T-helper 2 cell treated with Interferon-gamma antibody and Interleukin-4, amounts not matched to agents 100 ng/mL and 5 ng/mL, for 36 hours (primary cell): ENCODE measurements around the gene TSGA10IP. TPM values are rescaled to one million over a fixed set of nuclear protein-coding genes. Genes with fewer than 3 reads are reported as not detected.
"Not testable (repeated sequence)": the region's sequence is repeated elsewhere in the genome, so short reads cannot be mapped to it uniquely, and the experiment has no call there.

Experiments used
- intact Hi-C: fragments of 100-400 bp; cut with micrococcal nuclease; formaldehyde crosslinking; loops from one replicate; pipeline ENCODE4 v1.15.1; 2023
- total RNA-seq: library from RNA; stranded (reverse); gene quantifications from 2 replicates; pipeline ENCODE4 v1.2.3, GENCODE V29; 2022

TSGA10IP gene
- total RNA-seq, 1 donor from 2014 or later: not detected

DNA sequence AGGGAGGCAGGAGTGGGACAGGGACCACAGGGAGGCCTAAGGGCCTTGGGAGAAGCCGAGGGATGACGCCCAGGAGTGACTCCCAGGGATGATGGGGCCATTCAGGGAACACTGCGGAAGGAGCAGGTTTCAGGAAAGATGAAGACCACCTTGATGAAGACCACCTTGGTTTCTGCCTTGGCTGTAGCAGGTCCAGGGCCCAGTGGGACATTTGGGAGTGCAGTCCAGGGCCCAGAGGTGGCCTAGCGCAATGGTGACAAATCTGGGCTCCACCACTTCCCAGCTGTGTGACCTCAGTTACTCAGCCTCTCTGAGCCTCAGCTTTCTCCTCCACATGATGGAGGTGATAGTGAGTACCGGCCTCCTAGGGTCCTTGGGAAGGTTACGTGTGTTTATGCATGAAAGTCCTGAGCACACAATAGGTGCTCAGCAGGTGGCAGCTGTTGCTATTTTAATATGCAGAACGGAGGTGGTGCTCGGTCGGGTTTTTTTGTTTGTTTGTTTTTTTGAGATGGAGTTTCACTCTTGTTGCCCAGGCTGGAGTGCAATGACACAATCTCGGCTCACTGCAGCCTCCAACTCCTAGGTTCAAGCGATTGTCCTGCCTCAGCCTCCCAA, 770 bp downstream of the TSGA10IP start:
- intact Hi-C loops: no loop called here

DNA sequence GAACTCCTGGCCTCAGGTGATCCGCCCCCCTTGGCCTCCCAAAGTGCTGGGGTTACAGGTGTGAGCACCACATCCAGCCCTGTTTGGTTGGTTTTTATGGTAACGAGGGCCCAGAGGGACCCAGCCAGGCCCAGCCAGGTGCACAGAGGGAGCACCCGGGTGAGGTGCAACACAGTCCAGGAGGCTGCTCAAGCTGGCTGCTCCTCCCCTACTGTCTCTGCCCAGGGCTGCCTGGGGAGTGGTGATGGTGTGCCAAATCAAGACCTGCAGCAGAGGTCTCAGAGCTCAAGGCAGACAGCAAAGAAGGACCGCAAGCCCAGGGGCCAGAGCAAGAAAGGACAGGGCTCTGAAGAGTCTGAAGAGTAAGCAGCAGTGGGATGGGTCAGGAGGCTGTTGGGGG, 1.4 kb downstream of the TSGA10IP start:
- intact Hi-C loops: no loop called here

DNA sequence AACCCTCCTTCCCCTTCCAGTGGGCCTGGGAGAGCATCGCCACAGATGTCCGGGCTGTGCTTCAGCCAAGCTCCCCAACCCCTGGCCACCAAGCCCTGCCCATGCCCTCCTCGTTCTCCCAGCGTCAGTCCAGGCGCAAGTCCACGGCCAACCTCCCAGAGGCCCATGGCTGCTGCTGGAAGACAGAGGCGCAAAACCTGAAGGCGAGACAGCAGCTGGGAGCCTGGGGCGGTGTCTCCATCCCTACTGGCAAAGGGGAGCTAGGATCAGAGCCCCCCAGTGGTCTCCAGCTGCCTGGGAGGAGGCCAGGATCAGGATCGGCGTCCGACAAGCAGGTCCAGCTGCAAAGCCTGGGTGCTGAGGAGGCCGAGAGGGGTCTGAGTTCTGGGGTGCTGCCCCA, 1.9 kb downstream of the TSGA10IP start:
- intact Hi-C loops: no loop called here

DNA sequence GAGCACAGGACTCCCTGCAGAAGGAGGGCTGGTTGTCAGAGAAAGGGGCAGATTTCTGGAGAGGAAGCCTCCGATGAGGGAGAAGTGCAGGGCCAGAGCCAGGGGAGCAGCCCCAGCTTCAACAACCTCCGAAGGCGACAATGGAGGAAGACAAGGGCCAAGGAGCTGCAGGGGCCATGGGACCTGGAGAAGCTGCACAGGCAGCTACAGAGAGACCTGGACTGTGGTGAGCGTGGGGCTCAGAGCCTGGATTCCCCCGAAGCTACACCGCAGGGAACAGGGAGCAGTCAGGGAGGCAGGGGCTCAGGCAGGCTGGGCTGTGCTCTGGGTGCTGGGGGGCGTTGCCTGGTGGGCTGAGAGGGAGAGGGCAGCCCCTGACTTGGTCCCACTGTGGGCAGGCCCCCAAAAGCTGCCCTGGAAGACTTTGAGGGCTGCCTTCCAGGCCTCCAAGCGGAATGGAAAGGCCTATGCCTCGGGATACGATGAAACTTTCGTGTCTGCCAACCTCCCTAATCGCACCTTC, 2.4 kb downstream of the TSGA10IP start:
- intact Hi-C loops: no loop called here

DNA sequence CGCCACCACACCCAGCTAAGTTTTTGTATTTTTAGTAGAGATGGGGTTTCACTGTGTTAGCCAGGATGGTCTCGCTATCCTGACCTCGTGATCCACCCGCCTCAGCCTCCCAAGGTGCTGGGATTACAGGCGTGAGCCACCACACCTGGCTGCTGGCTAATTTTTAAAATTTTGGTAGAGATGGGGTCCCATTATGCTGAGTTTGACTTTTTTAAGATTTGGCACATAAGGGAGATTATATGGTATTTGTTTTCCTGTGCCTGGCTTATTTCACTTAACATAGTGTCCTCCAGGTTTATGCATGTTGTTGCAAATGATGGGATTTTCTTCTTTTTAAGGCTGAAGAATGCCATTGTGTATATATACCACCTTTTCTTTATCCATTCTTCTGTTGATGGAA, 5.4 kb downstream of the TSGA10IP start:
- intact Hi-C loops: not testable (repeated sequence)

DNA sequence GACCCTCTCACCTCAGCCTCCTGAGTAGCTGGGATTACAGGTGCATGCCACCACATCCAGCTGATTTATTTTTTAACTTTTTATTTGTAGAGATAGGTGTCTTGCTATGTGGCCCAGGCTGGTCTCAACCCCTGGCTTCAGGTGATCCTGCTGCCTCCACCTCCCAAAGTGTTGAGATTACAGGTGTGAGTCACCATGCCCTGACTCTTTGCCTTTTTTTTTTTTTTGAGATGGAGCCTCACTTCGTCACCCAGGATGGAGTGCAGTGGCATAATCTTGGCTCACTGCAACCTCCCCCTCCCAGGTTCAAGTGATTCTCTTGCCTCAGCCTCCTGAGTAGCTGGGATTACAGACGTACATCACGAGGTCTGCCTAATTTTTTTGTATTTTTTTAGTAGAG, 6.4 kb downstream of the TSGA10IP start:
- intact Hi-C loops: not testable (repeated sequence)

DNA sequence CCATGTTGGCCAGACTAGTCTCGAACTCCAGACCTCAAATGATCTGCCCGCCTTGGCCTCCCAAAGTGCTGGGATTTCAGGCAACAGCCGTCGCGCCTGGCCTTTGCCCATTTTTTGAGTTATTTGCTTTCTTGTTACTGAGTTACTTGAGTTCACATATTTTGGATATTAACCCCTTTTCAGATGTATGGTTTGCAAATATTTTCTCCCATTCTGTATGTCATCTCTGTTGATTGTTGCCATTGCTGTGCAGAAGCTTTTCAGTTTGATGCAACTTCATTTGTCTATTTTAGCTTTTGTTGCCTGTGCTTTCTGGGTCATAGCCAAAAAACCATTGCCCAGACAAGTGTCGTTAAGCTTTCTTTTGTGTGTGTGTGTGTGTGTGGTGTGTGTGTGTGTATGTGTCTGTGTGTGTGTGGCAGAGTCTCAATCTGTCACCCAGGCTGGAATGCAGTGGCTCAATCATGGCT, 6.8 kb downstream of the TSGA10IP start:
- intact Hi-C loops: no loop called here

DNA sequence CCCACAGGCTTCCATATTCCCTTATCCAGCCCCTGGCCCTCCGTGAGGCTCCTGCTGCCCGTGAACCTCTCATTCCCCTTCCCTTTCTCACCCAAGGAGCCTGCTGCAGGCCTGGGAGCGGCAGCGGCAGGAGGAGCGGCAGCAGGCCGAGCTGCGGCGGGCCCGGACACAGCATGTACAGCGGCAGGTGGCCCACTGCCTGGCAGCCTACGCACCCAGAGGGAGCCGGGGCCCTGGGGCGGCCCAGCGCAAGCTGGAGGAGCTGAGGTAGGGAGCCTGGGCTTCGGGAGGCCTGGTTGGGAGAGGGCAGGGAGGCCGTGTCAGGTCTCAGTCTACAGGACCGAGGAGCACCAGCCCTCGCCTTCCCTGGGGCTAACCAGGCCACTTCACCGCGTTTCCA, 8.2 kb downstream of the TSGA10IP start:
- intact Hi-C loops: no loop called here

DNA sequence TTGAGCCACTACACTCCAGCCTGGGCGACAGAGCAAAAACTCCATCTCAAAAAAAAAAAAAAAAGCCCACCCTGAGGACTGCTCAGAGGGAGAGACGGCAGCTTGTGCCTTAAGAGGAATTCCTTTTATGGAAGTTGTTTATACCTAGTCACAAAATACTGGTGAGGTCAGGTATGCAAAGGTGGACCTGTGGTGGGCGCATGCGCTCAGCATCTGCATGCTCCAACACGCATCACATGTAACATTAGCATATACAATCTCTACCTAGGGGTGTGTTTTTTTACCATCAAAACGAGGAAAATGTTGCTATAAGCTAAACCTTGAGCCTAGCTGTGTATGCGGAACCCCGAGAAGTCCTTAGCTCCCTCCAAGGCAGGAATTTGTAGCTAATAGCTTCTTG, 9.5 kb downstream of the TSGA10IP start:
- intact Hi-C loops: no loop called here

DNA sequence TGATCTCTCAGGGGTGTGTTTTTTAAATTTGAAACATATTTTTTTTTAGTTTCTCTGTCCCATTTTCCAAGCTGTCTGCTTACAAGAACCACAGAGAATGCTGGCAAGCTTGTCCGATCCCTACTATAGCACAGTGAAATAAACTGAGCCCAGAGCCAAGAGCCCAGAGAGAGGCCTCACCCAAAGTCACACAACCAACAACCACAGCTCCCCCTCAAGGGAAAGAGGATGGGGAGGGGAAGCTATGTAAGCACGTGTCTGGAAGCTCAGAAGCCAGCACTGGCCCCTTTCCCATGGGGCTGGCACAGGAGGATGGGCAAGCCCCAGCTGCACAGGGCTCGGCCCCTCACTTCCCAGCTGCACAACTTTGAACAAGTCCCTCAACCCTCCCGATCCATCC, 13.0 kb downstream of the TSGA10IP start:
- intact Hi-C loops: no loop called here

DNA sequence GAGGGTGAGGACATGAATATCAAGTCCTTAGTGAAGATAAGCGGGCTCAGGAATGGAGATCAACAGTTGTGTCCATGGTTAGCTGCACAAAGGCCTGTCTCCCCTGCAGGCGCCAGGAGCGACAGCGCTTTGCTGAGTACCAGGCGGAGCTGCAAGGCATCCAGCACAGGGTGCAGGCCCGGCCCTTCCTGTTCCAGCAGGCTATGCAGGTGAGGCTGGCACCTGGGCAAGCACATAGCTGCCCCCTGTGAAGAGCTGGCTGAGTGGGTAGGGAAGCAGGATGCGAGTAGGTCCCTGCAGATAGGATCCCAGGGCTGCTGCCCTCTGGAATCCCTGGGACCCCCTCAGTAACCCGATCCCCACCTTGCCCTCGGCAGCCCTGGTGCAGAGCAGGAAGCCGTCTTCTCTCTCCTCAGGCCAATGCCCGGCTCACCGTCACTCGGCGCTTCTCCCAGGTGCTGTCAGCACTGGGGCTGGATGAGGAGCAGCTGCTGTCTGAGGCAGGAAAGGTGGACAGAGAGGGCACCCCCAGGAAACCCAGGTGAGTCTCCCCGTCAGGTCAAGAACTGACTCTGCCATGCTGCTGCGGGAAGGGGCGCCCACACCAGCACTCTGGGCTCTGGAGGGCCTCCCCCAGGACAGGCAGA, 13.6 kb downstream of the TSGA10IP start:
- intact Hi-C loops: no loop called here

DNA sequence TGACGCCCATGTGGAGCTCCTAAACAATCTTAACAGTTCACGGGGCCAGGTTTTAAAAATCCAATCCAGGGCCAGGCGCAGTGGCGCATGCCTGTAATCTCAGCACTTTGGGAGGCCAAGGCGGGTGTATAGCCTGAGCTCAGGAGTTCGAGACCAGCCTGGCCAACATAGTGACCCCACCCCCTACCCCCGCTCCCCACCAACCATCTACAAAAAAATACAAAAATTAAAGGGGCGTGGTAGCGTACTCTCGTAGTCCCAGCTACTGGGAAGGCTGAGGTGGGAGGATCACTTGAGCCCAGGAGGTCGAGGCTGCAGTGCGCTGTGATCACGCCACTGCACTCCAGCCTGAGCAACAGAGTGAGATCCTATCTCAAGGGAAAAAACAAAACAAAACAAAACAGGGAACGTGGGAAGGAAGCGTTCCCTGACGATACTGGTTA, 15.6 kb downstream of the TSGA10IP start:
- intact Hi-C loops: loop anchor here (1.0 kb wide), 5 partner anchors 33 to 101 kb away; partner anchors contain the start of genes BANF1, C11orf68, CCDC85B and DRAP1

DNA sequence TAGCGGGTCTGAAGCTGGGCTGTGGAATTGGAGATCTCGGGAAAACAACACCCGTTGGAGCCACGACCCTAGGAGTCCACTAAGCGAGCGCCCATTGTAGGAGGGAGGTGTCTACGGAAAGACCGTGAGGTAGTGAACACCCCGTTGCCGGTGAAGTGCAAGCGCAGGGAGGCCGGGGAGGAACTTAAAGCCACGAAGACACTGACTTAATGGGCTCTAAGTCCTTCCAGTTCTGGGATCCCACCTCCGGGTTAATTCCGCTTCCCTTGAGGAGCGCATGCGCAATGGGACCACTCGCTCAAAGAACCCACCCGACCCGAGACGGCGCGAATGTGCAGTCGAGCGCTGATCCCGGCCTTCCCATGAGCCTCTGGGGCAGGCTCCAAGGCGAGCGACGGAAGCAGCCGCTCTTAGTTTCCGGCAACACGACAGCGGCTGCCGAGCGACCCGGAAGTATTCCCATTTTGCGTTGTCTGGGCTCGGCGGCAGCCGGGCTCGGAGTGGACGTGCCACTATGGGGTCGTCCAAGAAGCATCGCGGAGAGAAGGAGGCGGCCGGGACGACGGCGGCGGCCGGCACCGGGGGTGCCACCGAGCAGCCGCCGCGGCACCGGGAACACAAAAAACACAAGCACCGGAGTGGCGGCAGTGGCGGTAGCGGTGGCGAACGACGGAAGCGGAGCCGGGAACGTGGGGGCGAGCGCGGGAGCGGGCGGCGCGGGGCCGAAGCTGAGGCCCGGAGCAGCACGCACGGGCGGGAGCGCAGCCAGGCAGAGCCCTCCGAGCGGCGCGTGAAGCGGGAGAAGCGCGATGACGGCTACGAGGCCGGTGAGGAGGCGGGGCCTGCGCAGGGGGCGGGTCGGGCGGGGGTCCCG, 16.2 kb downstream of the TSGA10IP start, which contains the start of gene SART1:
Gene SART1, plus strand, starts transcription at position 468 of the 874 bp plus-strand sequence. Its CDS starts 47 bp downstream, at position 515.
- intact Hi-C loops: loop anchor here (1.0 kb wide), 5 partner anchors 33 to 101 kb away; partner anchors contain the start of genes BANF1, C11orf68, CCDC85B and DRAP1

DNA sequence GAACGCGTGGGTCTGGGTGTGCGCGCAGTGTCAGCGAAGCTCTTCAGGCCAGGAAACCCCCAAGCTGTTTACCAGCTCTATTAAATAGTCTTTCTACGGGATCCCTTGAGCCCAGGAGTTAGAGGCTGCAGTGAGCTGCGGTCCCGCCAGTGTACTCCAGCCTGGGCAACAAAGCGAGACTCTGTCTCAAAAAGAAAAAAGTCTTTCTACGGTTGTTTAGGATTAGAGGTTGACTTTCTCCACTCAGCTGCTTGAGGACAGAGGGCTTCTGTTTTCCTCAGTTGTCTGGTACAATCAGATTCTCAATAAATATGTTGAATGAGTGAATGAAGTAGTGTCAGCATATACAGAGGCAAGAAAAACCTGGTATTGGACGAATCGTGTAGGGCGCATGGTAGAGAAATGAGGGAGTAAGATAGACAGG, 16.9 kb downstream of the TSGA10IP start:
- intact Hi-C loops: no loop called here

DNA sequence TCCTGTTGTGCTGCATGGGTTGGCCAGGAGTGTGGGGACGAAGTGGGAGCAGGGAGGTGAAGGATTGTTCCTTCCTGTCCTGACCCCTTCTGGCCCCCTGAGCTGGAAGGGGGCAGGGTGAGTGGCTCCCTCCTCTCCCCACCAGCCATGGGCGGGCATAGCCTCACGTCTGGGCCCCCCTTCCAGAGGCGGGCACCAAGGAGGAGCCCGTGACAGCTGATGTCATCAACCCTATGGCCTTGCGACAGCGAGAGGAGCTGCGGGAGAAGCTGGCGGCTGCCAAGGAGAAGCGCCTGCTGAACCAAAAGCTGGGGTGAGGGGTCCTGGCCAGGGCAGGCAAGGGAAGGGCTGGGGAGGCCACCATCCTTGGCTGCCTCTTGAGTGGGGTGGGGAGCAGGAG, 19.6 kb downstream of the TSGA10IP start:
- intact Hi-C loops: no loop called here

DNA sequence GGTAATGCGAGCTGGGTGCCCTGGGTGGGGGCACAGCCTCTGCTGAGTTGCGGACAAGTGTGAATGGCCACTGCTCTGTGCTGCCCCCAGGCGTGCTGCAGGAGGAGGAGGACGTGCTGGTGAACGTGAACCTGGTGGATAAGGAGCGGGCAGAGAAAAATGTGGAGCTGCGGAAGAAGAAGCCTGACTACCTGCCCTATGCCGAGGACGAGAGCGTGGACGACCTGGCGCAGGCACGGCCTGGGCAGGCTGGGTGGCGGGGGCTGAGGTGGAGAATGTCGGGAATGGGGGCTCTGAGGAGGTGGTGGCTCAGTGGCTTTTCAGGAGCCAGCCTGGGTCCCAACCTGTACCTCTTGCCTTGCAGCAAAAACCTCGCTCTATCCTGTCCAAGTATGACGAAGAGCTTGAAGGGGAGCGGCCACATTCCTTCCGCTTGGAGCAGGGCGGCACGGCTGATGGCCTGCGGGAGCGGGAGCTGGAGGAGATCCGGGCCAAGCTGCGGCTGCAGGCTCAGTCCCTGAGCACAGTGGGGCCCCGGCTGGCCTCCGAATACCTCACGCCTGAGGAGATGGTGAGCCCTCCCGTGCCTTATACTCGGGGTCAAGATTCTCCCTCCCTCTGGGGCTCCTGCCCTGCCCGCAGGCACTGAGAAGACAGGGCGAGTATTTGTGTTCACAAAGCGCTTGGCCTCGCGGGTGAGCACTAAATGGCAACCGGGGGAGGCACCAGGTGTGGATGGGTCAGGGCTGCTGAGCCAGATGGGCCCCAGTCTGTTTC, 20.9 kb downstream of the TSGA10IP start:
- intact Hi-C loops: no loop called here

DNA sequence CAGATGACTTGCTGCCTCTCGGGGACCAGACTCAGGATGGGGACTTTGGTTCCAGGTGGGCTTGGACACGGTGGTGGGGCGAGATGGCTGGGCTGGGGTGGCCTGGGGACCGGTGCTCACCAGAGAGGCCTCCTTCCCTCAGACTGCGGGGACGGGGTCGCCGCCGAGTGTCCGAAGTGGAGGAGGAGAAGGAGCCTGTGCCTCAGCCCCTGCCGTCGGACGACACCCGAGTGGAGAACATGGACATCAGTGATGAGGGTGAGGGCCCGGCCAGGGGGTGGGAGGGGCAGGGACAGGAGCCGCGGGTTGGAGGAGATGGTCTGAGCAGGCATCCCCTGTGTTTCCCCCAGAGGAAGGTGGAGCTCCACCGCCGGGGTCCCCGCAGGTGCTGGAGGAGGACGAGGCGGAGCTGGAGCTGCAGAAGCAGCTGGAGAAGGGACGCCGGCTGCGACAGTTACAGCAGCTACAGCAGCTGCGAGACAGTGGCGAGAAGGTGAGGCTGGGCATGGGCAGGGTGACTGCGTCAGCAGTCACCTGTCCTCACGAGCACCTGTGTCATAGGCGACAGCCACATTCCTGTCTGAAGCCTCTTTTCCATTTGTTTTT, 22.2 kb downstream of the TSGA10IP start:
- intact Hi-C loops: no loop called here

DNA sequence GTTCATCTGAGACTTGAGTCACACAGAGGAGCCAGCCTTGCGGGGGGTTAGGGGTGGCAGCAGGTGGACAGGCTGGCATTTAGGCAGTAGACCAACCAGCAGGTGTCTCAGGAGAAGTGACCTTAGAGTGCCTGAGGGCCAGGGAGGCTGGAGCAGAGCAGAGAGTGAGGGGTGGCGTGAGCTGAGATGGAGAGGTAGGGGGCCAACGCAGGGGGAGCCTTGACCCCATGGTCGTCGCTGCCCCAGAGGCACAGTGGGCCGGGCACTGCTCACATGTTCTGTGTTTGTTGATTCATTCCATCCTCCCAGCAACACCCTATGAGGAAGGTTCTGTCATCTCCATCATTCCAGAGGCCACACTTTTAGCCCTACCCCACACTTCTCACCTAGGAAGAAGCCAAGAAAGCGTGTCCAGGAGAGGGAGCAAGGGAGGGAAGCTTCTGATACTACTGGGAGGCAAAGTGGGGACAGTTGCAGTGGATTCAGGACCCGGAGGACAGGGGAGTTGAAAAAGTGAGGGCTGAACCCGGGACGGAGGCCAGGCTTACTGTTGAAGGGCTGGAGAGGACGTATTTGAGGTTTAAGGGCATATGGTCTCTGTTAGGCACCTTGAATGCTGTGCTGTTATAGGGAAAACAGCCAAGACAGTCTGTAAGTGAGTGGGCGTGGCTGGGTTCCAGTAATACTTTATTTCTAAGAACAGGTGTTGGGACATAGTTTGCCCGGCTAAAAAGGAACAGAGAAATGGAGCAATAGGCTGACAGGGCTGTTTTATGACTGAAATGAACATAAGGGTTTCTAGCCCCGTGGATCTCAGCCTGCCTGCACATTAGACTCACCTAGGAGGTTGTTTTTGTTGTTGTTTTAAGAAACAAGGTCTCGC, 23.6 kb downstream of the TSGA10IP start:
- intact Hi-C loops: no loop called here

DNA sequence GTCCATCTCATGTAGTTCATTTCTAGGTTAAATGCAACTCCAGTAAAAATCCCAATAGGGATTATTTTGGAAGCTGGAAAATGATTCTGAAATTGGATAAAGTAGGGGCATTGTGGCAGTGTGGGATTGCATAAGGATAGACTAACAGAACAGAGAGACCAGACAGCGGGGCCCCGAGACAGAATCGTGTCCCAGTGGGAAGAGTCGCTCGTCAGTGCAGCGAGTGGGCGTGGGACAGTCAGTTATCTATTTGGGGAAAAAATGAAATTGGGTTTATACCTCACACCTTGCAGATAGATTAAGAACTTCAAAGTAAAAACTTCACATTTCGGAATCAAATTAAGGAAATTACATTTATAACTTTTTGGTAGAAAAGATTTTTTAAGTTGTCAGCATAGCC, 26.8 kb downstream of the TSGA10IP start:
- intact Hi-C loops: no loop called here
